A549 (cell line): ENCODE measurements around the gene USP51.
"Not testable (repeated sequence)": the region's sequence is repeated elsewhere in the genome, so short reads cannot be mapped to it uniquely, and the experiment has no call there.

Source experiments
- CBX2 ChIP-seq: fragments of 200-600 bp; sonication (generic); IDR thresholded peaks from 2 replicates; pipeline ENCODE4 v1.6.1; 2016; ENCODE audit warnings: low read depth, mild to moderate bottlenecking, borderline replicate concordance
- CHD2 ChIP-seq: fragments of 150-350 bp; IDR thresholded peaks from 2 replicates; pipeline ENCODE4 v1.6.1; 2014; ENCODE audit warnings: low read length; ENCODE audit not compliant: partially characterized antibody
- CTCF ChIP-seq: fragments of >200 bp; sonication (Bioruptor Twin); formaldehyde crosslinking; IDR thresholded peaks from 3 replicates; pipeline ENCODE4 v1.5.1; 2016
- E2F6 ChIP-seq: IDR thresholded peaks from 2 replicates; pipeline ENCODE4 v1.6.1; 2012; ENCODE audit warnings: low read depth, borderline replicate concordance
- JUN ChIP-seq, 2 experiments: fragments of >200 bp; sonication (Bioruptor Twin); formaldehyde crosslinking; IDR thresholded peaks; 2 replicates in 1 of 2; 3 replicates in 1 of 2; pipeline ENCODE4 v1.6.1; 2016 to 2017
- JUNB ChIP-seq: fragments of >200 bp; sonication (Bioruptor Twin); formaldehyde crosslinking; IDR thresholded peaks from 2 replicates; pipeline ENCODE4 v1.6.1; 2016
- KDM1A ChIP-seq: fragments of 200-600 bp; sonication (generic); IDR thresholded peaks from 2 replicates; pipeline ENCODE4 v1.6.1; 2016; ENCODE audit warnings: low read depth, mild to moderate bottlenecking
- MAX ChIP-seq: IDR thresholded peaks from 2 replicates; pipeline ENCODE4 v1.6.1; 2012
- NFE2L2 ChIP-seq: fragments of 150-350 bp; conservative IDR thresholded peaks from 2 replicates; pipeline ENCODE4 v1.6.1; 2014; ENCODE audit warnings: low read length
- NPAS2 ChIP-seq: fragments of 250-450 bp; sonication (Bioruptor Pico); IDR thresholded peaks from 2 replicates; pipeline ENCODE4 v1.8.0; 2022; ENCODE audit warnings: mild to moderate bottlenecking, moderate library complexity, borderline replicate concordance
- POLR2A ChIP-seq: IDR thresholded peaks from 2 replicates; pipeline ENCODE4 v1.6.1; 2012; ENCODE audit warnings: mild to moderate bottlenecking, low read length
- RAD21 ChIP-seq, 2 experiments: fragments of >200 bp in 1 of 2; sonication (Bioruptor Twin) in 1 of 2; formaldehyde crosslinking in 1 of 2; IDR thresholded peaks in 1 of 2; conservative IDR thresholded peaks in 1 of 2; 2 replicates in 1 of 2; 3 replicates in 1 of 2; pipeline ENCODE4 v1.6.1; 2012 to 2018; ENCODE audit warnings: inconsistent platforms in 1 of 2
- TP53 ChIP-seq: fragments of 250-450 bp; sonication (Bioruptor Pico); IDR thresholded peaks from 2 replicates; pipeline ENCODE4 v1.5.0; 2021; ENCODE audit warnings: mild to moderate bottlenecking, moderate library complexity
- TF ChIP-seq, protein P1 (sequence below): fragments of 150-350 bp; IDR thresholded peaks from 2 replicates; pipeline ENCODE4 v1.6.1; 2014; ENCODE audit warnings: low read depth, mild to moderate bottlenecking, low read length

- TF ChIP-seq CTCF; NFE2L2; RAD21 (conservative IDR thresholded peaks at IDR 0.05 in 1 of 2, IDR thresholded peaks at IDR 0.05 in 1 of 2); TP53 (CRISPR knock-in tag); NPAS2; POLR2A; MAX; CHD2; CBX2; E2F6; KDM1A; JUN (IDR thresholded peaks at IDR 0.05); JUNB: not testable (repeated sequence)
- TF ChIP-seq, protein P1, sequence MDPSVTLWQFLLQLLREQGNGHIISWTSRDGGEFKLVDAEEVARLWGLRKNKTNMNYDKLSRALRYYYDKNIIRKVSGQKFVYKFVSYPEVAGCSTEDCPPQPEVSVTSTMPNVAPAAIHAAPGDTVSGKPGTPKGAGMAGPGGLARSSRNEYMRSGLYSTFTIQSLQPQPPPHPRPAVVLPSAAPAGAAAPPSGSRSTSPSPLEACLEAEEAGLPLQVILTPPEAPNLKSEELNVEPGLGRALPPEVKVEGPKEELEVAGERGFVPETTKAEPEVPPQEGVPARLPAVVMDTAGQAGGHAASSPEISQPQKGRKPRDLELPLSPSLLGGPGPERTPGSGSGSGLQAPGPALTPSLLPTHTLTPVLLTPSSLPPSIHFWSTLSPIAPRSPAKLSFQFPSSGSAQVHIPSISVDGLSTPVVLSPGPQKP, result not testable (repeated sequence)
These were observed 23.5 kb upstream of the USP51 start for GRCh38 chrX:55513045-55513737.
